Left renal pelvis (tissue), 4 donors: ENCODE measurements around the gene SEC22C. TPM values are rescaled to one million over a fixed set of nuclear protein-coding genes. Genes with fewer than 3 reads are reported as not detected.
A peak's percentile ranks its signal among the peaks of the same experiment; 100 is the strongest.

Experiments used
- DNase-seq, 4 donors: peaks; one replicate each; pipeline ENCODE4 v3.0.0-alpha.2; 2013; ENCODE audit warnings: low read depth in 4 of 4, low spot score in 3 of 4
- polyA plus RNA-seq, 4 donors: library from polyadenylated mRNA; unstranded; fragments of 120-200 nt; gene quantifications; one replicate each; pipeline ENCODE4 v1.2.1, GENCODE V29; 2013; ENCODE audit not compliant: insufficient read length in 4 of 4

Gene SEC22C
- polyA plus RNA-seq, 4 donors, result 43.9 to 47.6 (median 45.9) TPM

DNA sequence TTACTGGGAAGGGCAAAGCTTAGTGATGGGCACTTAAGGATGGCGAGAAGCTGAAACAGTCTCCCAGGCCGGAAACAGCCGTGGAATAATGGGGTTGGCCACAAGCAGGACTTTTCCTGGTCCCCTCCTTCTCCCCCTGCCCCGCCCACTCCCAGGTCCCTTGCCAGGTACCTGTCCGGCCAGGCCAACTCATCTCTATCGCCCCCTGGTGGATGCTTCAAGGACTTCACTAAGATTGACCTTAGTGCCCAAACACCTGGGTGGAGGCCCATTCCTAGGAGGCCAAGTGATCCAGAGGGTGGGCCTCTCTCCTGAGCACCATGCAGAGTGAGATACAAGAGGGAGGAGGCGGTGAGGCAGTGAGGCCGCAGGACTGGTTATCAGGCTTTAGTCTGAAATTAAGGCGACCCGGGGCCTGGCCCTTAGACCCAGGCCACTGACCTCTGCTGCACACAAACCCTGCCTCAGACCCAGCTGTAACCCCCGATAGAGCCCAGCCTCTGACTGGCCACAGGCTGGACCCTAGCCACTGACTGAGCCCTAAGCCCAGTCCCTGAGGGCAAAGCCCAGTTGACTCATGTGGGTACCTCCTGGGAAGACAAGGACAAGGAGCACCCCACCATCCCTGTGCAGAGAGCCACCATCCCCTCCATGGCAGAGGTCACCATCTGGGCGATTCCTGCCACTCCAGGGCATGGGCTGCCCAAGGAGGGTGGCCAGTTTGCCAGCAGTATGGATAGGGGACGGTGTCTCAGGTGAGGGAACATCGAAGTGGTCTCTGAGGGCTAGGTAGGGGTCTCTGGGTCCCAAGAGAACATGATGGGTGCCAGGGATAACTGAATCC is 41.7 kb downstream of the SEC22C start:
- DNase-seq, result peak in 1 of 4 donors; percentile 12

DNA sequence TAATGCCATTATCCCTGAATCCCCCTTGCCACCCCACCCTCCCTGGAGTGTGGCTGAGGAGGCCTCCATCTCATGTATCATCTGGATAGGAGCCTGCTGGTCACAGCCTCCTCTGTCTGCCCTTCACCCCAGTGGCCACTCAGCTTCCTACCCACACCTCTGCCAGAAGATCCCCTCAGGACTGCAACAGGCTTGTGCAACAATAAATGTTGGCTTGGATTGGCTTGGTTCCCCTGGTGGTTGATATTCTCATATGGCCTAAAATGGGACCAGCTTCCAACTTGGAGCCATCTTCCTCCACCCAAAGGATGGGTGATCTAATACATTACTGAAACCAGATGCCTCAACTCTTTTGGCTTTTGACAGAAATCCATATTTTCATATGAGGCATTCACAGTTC is 44.4 kb downstream of the SEC22C start:
- DNase-seq, result no peak

DNA sequence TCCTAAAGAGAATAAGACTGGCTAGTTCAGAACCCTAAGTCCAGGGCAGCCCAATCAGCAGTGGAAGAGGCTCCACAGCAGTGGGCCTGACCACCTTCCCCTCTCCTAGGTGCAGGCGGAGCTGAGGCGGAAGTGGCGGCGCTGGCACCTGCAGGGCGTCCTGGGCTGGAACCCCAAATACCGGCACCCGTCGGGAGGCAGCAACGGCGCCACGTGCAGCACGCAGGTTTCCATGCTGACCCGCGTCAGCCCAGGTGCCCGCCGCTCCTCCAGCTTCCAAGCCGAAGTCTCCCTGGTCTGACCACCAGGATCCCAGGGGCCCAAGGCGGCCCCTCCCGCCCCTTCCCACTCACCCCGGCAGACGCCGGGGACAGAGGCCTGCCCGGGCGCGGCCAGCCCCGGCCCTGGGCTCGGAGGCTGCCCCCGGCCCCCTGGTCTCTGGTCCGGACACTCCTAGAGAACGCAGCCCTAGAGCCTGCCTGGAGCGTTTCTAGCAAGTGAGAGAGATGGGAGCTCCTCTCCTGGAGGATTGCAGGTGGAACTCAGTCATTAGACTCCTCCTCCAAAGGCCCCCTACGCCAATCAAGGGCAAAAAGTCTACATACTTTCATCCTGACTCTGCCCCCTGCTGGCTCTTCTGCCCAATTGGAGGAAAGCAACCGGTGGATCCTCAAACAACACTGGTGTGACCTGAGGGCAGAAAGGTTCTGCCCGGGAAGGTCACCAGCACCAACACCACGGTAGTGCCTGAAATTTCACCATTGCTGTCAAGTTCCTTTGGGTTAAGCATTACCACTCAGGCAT is 45.6 kb downstream of the SEC22C start:
- DNase-seq, result no peak

DNA sequence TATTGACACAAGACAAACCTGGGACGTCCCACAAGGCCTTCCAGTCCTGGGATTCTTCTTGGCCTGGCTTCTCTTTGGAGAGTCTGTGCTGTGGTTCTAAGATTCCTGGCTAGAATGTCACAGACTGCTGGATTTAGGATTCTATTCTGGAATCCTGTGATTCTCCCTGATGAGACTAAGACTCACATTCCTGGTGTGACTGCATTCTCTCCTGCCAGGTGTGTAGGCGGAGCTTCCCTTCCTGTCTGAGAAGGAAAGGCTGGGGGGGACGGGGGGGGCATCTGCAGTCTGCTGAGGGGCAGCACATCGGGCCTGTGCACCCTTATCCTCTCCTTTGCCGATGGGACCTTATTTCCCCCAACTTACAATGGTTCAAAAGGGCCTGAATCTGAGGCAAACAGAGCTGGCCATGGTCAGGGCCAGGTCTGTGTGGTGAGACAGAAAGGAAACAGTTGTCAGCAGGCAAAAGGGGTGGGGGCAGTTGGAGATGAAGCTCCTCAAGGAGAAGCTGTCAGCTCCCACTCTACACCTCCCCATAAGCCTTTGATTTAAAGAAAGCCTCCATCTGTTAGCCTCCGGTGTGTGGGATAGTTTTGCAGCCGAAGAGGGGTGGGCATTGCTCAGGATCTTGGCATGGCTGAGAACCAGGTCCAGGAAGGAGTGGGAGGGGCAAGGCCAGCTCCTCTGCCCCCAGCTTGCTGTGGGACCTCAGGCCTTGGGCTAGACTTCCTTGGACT is 48.4 kb downstream of the SEC22C start:
- no peak for DNase-seq

DNA sequence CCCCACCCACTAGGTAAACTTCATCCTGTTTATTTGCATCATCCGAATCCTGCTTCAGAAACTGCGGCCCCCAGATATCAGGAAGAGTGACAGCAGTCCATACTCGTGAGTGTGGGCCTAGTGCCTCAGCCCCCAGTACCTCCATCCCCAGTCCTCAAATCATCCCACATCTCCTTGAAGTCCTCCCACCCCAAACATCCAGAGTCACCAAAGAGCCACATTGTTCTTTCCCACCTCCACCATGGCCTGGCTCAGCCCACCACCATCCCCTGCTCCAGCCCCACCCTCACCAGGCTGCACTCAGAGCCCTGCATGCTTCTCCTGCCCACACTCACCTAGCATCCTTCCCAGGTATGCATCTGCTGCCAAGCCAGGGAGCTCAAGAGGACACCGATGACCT is 49.5 kb downstream of the SEC22C start:
- no peak for DNase-seq

- no peak for DNase-seq
These were observed 50.3 kb downstream of the SEC22C start for GRCh38 chr3:42531470-42531869.

DNA sequence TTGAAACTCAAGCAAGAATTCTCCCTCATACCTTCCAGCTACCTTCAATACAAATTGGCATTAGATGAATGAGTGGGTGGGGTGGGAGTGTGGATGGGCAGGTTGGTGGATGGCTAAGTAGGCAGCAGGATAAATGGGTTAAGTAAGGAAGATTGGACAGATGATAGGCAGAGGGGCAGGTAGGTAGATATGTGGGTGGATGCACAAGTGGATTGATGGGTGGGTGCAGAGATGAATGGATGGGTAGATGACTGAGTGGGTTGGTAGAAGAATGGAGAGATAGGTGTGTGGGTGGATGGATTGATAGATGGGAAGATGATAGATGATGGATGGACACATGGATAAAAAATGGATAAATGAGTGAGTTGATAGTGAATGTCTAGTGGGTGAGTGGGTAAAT is 51.7 kb downstream of the SEC22C start:
- DNase-seq, result no peak

DNA sequence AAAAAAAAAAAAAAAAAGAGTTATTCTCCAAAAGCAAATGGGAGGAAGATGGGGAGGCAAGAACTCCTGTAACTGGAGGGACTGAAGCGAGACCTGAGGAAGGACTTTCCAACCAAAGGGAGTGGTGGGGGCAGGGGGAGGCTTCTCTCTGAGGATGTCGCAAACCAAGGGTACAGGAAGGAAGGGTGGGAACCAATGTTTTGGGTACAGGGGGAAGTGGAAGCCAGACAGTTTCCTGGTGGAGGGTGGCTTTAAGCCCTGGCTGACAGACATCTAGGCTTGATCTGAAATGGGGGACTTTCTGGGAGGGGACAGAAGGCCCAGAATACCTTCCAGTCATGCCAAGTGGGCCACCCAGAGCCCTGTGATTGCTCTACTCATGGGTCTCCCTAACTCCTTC is 52.3 kb downstream of the SEC22C start:
- no peak for DNase-seq

GRCh38 chr3:42527368-42527917 is 54.3 kb downstream of the SEC22C start:
- DNase-seq, result no peak

DNA sequence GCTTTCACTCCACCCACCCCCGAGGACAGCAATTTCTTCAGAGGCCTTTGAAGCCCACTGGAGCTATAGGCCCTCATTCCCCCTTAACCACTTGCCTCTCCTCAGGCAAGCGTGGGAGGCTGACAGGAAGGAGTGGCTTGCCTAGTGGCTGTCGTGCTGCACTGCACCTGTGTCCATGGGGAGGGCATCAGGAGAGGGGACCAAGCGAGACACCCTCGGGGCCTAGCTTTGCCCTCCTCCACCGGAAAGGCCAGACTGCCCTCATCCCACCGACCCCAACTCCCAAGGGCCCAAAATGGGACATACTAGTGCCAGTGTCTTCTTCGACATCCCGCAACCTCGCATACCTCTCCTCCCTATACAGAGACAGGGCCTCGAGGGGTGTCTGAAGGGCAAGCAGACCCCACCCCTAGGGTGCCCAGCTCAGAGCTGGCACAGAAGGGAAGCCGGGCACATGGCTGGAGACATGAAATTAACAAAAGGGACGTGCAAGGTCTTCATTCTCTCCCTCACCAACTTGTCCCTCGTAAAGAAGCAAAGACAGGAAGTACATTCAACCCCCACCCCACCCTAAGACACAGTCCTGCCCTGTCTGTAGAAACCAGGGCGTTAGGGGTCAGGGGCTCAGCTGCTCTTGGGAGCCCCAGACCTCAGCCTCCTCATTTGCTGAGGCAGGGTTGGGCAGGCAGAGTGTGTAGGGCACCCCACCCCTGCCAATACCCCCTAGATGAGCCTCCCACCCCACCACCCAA is 55.0 kb downstream of the SEC22C start:
- DNase-seq, result no peak

DNA sequence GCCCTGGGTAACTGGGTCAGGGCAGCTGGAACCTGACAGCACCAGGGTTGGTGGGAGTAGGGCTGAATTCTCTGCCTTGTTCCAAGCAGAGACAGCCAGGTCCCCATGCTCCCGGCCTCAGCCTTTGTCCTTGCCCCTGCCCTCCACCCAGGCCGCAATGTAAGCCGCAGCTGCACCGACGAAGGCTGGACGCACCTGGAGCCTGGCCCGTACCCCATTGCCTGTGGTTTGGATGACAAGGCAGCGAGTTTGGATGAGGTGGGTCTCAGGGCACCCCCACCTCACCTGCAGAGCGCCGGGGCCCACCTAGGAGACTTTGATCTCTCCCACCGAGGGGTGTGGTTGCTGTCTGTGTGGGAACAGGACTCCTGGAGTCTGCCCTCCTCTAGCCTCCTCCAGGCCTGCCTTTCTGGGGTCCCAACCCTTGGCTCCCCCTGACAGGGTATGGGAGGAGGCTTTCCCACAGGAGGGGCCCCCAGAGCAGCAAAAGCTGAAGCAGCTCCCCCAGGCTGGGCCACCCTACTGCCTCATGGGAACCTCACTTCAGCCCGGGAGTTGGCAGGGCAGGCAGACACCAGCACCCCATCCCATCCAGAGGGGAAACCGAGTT is 55.9 kb downstream of the SEC22C start:
- DNase-seq, result no peak

GRCh38 chr3:42525212-42525611 is 56.6 kb downstream of the SEC22C start:
- DNase-seq, result no peak

- no peak for DNase-seq
These were observed 57.0 kb downstream of the SEC22C start for GRCh38 chr3:42524751-42525150.

DNA sequence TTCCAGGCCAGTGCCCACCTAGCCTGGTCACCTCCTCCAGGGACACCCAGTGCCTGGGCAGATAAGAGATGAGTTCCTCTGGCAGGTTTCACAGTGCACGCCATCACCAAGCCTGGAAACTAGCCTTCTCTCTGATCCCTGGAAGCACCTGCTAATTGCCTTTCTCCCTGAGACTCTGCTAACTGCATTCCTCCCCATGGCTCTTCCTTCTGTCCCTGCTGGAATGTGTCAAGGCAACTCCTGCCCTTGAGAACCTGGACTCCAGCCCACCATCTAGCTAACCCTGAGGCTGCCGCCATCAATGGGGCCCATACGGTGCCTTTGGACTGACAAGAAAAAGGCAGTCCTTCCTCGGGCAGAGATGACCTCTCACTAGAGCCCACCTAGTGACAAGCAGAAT is 60.9 kb downstream of the SEC22C start:
- DNase-seq, result no peak

DNA sequence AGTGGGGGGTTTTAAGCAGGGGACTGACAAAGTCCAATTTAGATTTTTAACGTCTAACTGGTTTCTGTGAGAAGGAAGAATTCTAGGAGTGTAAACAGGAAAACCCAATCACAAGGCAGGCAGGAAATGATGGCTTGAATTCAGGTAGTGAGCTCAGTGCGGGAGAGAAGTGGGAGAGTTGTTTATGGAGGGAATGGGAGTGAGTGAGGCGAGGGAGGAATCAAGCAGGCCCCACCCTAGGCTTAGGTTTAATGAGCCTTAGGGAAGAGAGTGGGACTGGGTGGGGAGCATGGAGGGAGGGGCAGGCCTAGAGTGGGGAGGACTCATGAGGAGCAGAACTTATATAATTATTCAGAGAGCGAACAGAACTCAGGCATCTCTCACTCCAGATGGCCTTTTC is 61.4 kb downstream of the SEC22C start:
- DNase-seq, result no peak

DNA sequence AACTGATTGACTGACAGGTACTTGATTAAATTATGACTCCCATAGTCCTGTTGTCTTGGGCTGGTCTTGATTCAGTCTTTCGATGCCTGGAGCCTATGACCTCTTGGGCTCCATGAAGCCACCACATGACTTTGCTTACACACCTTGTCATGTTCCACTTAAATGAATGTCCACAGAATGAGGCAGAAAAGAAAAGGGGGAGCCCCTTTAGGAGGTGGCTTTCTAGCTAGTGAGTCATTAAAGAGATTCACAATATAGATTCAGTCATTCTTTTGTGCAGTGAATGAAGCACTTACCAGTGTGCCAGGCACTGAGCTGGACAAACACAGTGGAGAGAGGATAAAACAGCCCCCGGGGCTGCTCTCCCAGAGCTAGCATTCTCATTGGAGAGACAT is 62.2 kb downstream of the SEC22C start:
- no peak for DNase-seq

- no peak for DNase-seq
These were observed 62.8 kb downstream of the SEC22C start for GRCh38 chr3:42518800-42519567.

DNA sequence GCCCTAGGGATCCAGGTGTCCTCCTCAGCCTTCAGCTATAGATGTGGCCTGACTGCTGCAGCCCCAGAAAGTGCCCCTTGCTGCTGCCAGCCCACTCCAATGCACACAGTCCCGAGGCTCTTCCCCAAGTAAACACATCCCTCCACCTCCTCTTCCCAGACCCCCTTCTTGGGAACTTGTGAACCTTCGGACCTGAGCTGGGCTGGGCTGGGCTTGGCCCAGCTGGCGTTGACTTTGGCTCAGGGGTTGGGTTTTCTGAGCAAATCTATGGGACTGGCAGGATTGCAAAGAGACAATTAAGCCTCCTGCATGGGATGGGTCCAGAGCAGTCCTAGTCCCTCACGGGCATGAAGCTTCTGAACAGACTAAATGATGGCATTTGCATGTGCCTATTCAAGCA is 64.7 kb downstream of the SEC22C start:
- no peak for DNase-seq

DNA sequence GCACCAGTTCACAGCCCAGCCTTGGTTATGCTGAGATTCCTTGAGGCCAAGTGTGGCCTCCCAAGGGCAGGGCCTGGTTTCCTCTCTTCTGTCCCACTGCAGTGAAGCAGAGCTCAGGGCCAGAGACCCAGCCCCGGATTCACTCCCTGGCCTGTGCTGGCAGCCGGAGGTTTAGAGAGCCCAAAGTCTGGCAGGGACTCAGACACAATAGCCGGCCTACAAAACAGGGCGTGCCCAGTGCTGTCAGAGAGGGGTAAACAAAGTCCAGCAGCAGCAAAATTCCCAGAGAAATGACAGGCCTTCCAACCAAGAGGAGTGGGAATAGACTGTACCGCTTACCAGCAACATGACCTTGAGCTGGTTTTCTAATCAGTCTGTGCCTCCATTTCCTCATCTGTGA is 65.3 kb downstream of the SEC22C start:
- no peak for DNase-seq
